ENCODE results near the gene ROR2. TPM values are rescaled to one million over a fixed set of nuclear protein-coding genes. Genes with fewer than 3 reads are reported as not detected.

ROR2 gene
- total RNA-seq, 4 donors from 2014 or later, result 6.3 to 32.2 (median 15.1) TPM

GRCh38 chr9:91589101-91589553 is 360.9 kb downstream of the ROR2 start:
- DNase-seq (ENCODE audit: low spot score) (peak; percentile 55), ATAC-seq (ENCODE audit: low FRiP score) (peak; percentile 86)
- TF ChIP-seq, protein P1, sequence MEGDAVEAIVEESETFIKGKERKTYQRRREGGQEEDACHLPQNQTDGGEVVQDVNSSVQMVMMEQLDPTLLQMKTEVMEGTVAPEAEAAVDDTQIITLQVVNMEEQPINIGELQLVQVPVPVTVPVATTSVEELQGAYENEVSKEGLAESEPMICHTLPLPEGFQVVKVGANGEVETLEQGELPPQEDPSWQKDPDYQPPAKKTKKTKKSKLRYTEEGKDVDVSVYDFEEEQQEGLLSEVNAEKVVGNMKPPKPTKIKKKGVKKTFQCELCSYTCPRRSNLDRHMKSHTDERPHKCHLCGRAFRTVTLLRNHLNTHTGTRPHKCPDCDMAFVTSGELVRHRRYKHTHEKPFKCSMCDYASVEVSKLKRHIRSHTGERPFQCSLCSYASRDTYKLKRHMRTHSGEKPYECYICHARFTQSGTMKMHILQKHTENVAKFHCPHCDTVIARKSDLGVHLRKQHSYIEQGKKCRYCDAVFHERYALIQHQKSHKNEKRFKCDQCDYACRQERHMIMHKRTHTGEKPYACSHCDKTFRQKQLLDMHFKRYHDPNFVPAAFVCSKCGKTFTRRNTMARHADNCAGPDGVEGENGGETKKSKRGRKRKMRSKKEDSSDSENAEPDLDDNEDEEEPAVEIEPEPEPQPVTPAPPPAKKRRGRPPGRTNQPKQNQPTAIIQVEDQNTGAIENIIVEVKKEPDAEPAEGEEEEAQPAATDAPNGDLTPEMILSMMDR (IDR thresholded peaks at IDR 0.05), result no peak

GRCh38 chr9:91586282-91586681 is 363.7 kb downstream of the ROR2 start:
- TF ChIP-seq, protein P1 (IDR thresholded peaks at IDR 0.05), result no peak
- DNase-seq (ENCODE audit: low spot score) (no peak), ATAC-seq (ENCODE audit: low FRiP score) (no peak)

GRCh38 chr9:91583966-91584365 is 366.1 kb downstream of the ROR2 start:
- TF ChIP-seq, protein P1 (IDR thresholded peaks at IDR 0.05), result no peak
- DNase-seq (ENCODE audit: low spot score), result no peak
- ATAC-seq (ENCODE audit: low FRiP score), result no peak

- ATAC-seq (ENCODE audit: low FRiP score) (no peak), DNase-seq (ENCODE audit: low spot score) (no peak)
- TF ChIP-seq, protein P1 (IDR thresholded peaks at IDR 0.05), result no peak
These were observed 366.7 kb downstream of the ROR2 start for GRCh38 chr9:91583161-91583875.

GRCh38 chr9:91582181-91582580 is 367.8 kb downstream of the ROR2 start:
- ATAC-seq (ENCODE audit: low FRiP score) (no peak), DNase-seq (ENCODE audit: low spot score) (no peak)
- TF ChIP-seq, protein P1 (IDR thresholded peaks at IDR 0.05), result no peak

DNA sequence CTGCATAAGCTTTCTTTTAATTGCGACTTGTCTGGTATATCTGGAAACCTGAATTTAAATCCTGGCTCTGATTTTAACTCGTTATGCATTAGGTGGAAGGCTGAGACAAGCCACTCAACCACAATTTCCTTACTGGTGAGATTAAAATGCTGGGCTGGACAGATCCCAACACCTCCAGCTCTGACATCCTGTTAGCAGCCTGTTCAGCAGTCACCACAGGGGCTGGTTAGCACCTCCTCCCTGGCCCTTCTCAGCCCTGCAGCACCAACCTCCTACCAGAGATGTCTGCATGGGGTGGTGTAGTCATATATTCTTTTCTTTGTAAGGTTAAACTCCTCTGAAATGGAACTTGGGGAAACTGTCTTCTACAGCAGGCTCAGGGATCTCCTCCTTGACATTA is 369.9 kb downstream of the ROR2 start:
- ATAC-seq (ENCODE audit: low FRiP score) (no peak), DNase-seq (ENCODE audit: low spot score) (no peak)
- TF ChIP-seq, protein P1 (IDR thresholded peaks at IDR 0.05), result no peak

DNA sequence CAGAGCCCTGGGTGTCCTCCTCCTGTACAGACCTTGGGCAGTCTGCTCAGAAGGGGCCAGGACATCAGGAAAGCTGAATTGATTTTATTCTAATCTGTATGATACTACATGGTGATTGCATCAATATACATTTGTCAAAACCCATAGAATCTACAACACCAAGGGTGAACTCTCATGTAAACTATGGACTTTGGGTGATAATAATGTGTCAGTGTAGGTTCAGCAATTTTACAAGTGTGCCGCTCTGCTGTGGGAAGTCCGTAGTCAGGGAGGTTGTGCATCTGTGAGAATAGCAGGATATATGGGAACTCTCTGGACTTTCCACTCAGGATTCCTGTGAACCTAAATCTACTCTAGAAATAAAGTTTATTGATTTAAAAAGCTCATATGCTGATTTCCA is 371.1 kb downstream of the ROR2 start:
- TF ChIP-seq, protein P1 (IDR thresholded peaks at IDR 0.05), result no peak
- no peak for DNase-seq (ENCODE audit: low spot score)
- no peak for ATAC-seq (ENCODE audit: low FRiP score)

Measured in omental fat pad (tissue), 4 donors.